NCI-H774 (cell line): ENCODE results near the gene PDE5A.
"Not testable (repeated sequence)": the region's sequence is repeated elsewhere in the genome, so short reads cannot be mapped to it uniquely, and the experiment has no call there.

ENCODE experiments used
- DNase-seq: peaks from one replicate; lab custom pipeline; 2025; lab: John Stamatoyannopoulos, UW

PDE5A gene

GRCh38 chr4:119470021-119470736, 158.4 kb downstream of the PDE5A start:
- not testable (repeated sequence) for DNase-seq

GRCh38 chr4:119469039-119469438, 159.6 kb downstream of the PDE5A start:
- DNase-seq = not testable (repeated sequence)

- not testable (repeated sequence) for DNase-seq
These were observed 165.9 kb downstream of the PDE5A start for GRCh38 chr4:119462733-119463132.

GRCh38 chr4:119455734-119456133, 172.9 kb downstream of the PDE5A start:
- not testable (repeated sequence) for DNase-seq

GRCh38 chr4:119454491-119455270, 173.9 kb downstream of the PDE5A start:
- peak; percentile 79 for DNase-seq

GRCh38 chr4:119454151-119454490, 174.5 kb downstream of the PDE5A start:
- DNase-seq = not testable (repeated sequence)

GRCh38 chr4:119453286-119453685, 175.3 kb downstream of the PDE5A start:
- DNase-seq = not testable (repeated sequence)

- DNase-seq = not testable (repeated sequence)
These were observed 178.8 kb downstream of the PDE5A start for GRCh38 chr4:119449851-119450250.
